ENCODE data around the gene CHRFAM7A. TPM values are rescaled to one million over a fixed set of nuclear protein-coding genes. Genes with fewer than 3 reads are reported as not detected.
"Not testable (repeated sequence)": the region's sequence is repeated elsewhere in the genome, so short reads cannot be mapped to it uniquely, and the experiment has no call there.

Gene CHRFAM7A
- total and polyA plus RNA-seq, 12 donors, result 0.64 to 4.9 (median 1.8) TPM; not detected in 1

DNA sequence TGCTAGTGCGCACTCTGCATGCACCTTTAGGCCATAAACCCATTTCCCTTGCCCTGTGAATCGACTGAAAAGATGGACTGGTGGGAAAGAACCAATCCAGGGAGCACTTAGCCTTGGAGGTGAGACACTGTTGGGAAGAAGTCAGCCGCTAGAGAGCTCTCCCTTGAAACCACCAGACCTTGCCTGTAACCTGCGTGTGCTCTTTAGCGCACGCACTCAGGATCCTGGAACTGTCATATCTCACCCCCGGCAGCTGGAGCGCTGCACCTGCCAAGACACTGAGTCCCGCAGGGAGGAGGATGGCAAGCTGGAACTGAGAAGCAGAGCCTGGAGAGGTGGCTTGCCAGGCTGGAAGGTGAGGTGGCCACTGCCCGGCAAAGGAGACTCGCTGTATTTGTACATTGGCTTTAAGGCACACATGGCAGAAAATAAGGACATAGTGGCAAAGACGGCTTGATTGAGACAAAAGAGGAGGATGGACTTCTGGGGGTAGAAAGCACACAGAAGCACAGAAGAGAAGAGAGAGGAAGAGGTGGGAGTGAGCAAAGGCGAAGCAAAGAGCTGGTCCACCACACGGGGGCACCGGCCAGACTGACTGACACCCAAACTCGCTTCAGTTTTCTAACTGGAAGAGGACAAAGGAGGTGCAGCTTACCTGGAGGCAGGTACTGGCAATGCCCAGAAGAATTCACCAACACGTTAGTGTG, 16.8 kb downstream of the CHRFAM7A start:
- H3K36me3 ChIP-seq (replicated peaks in 1 of 2); H3K27me3 ChIP-seq; intact Hi-C loops (cut with DNase I); DNase-seq; H3K27ac ChIP-seq; H3K4me1 ChIP-seq (replicated peaks in 1 of 2); H3K9me3 ChIP-seq (replicated peaks in 1 of 3); H3K4me3 ChIP-seq: not testable (repeated sequence)
- no CpG with 5 or more reads among the region's 17 CpGs for WGBS, 4 donors

GRCh38 chr15:30375872-30376271, 17.5 kb downstream of the CHRFAM7A start:
- intact Hi-C loops (cut with DNase I), result not testable (repeated sequence)
- 17 to 50% (median 48%) methylated on average over 2 to 4 of the region's 4 CpGs for WGBS, 4 donors

GRCh38 chr15:30374862-30375261, 18.5 kb downstream of the CHRFAM7A start:
- H3K27me3 ChIP-seq; DNase-seq; H3K36me3 ChIP-seq (replicated peaks in 1 of 2); H3K4me1 ChIP-seq (replicated peaks in 1 of 2); intact Hi-C loops (cut with DNase I); H3K9me3 ChIP-seq (replicated peaks in 1 of 3); H3K4me3 ChIP-seq; H3K27ac ChIP-seq: not testable (repeated sequence)
- WGBS, 4 donors, result 71 to 72% methylated on average over 2 to 3 of the region's 10 CpGs; no CpG with 5 or more reads in 2 of the 4 donors

More at GRCh38 chr15:30375872-30376271, 17.5 kb downstream of the CHRFAM7A start:
- H3K4me3 ChIP-seq; H3K27me3 ChIP-seq; H3K9me3 ChIP-seq (replicated peaks in 1 of 3); H3K4me1 ChIP-seq (replicated peaks in 1 of 2); H3K27ac ChIP-seq; H3K36me3 ChIP-seq (replicated peaks in 1 of 2): not testable (repeated sequence)
- peak in 1 of 7 donors; percentile 7 for DNase-seq

DNA sequence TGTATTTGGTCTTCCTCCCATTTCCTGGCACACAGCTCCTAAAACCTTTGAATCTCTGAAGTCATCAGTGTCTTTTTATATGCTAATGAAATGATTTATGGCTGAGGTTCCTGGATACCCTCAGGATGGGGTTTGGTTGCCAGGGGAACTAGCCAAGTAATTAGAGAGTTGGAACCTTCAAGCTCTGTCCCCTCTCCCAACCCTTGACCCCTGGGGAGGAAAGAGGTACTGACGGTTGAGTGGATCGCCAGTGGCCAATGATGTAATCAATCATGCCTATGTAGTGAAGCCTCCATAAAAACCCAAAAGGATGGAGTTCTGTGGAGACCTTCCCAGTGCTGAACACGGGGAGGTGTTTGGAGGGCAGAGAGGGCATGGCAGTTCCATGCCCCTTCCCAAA, 25.1 kb downstream of the CHRFAM7A start:
- WGBS, 4 donors, result no CpG with 5 or more reads among the region's 3 CpGs
- intact Hi-C loops (cut with DNase I); H3K36me3 ChIP-seq (replicated peaks in 1 of 2); H3K4me1 ChIP-seq (replicated peaks in 1 of 2); H3K27me3 ChIP-seq; H3K27ac ChIP-seq; H3K9me3 ChIP-seq (replicated peaks in 1 of 3); H3K4me3 ChIP-seq; DNase-seq: not testable (repeated sequence)

- WGBS, 4 donors, result 89 to 93% (median 90%) methylated on average over 12 to 15 of the region's 17 CpGs
- H3K4me1 ChIP-seq (replicated peaks in 1 of 2); intact Hi-C loops (cut with DNase I); H3K27ac ChIP-seq; H3K9me3 ChIP-seq (replicated peaks in 1 of 3); H3K27me3 ChIP-seq; H3K4me3 ChIP-seq; H3K36me3 ChIP-seq (replicated peaks in 1 of 2): not testable (repeated sequence)
- DNase-seq, result peak in 1 of 7 donors; percentile 8
Measured at GRCh38 chr15:30367246-30367645, 26.1 kb downstream of the CHRFAM7A start.

- 74 to 92% (median 79%) methylated on average over 2 of the region's 5 CpGs; no CpG with 5 or more reads in 1 of the 4 donors for WGBS, 4 donors
- H3K27ac ChIP-seq; H3K4me1 ChIP-seq (replicated peaks in 1 of 2); H3K4me3 ChIP-seq; H3K36me3 ChIP-seq (replicated peaks in 1 of 2); intact Hi-C loops (cut with DNase I); H3K9me3 ChIP-seq (replicated peaks in 1 of 3); H3K27me3 ChIP-seq; DNase-seq: not testable (repeated sequence)
Measured at GRCh38 chr15:30361404-30361803, 31.9 kb downstream of the CHRFAM7A start.

- H3K27ac ChIP-seq; intact Hi-C loops (cut with DNase I); H3K27me3 ChIP-seq; H3K9me3 ChIP-seq (replicated peaks in 1 of 3); H3K4me3 ChIP-seq; H3K36me3 ChIP-seq (replicated peaks in 1 of 2); H3K4me1 ChIP-seq (replicated peaks in 1 of 2); DNase-seq: not testable (repeated sequence)
- no CpG with 5 or more reads among the region's 2 CpGs for WGBS, 4 donors
Measured at GRCh38 chr15:30360990-30361389, 32.4 kb downstream of the CHRFAM7A start.

GRCh38 chr15:30355043-30355442, 38.3 kb downstream of the CHRFAM7A start:
- H3K4me1 ChIP-seq (replicated peaks in 1 of 2); H3K4me3 ChIP-seq; DNase-seq; H3K36me3 ChIP-seq (replicated peaks in 1 of 2); intact Hi-C loops (cut with DNase I); H3K9me3 ChIP-seq (replicated peaks in 1 of 3); H3K27ac ChIP-seq; H3K27me3 ChIP-seq: not testable (repeated sequence)
- WGBS, 4 donors, result 41 to 55% (median 51%) methylated on average over 3 to 5 of the region's 6 CpGs

DNA sequence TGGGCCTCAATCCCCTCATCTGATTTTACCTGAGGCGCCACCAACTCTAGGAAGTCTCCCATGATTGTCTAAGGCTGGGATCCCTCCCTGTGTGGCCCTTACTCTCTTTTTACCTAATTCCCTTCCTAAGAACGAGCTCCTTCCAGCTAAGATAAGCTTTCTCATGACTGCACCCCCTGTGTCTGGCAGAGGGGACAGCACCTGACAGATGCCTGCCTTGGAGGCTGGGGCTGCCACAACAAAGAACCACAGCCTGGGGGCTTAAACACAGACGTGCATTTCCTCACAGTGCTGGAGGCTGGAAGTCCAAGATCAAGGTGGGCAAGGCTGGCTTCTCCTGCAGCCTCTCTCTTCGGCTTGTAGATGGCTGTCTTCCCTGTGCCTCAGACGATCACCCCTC, 43.5 kb downstream of the CHRFAM7A start:
- no CpG with 5 or more reads among the region's 5 CpGs for WGBS, 4 donors

DNA sequence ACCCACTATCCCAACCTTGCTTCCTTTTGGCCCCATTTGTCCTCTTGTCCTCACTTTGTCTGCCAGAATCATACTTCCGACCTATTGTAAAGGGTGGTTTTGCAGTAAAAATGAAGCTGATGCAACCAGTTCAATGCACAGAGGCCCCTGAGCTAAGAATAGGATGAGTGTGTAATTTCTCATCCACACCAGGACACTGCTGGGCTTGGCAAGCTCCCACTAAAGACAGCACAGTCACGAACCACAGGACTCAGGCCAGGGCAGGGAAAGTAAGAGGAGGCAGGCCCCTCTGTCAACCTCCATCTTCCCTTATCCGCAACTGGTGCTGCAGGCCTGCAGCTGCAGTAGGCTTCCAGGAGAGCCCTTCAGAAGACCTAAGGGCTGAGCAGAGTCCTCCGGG, 56.8 kb downstream of the CHRFAM7A start:
- H3K27ac ChIP-seq; H3K4me3 ChIP-seq; H3K9me3 ChIP-seq (replicated peaks in 1 of 3); DNase-seq; intact Hi-C loops (cut with DNase I); H3K27me3 ChIP-seq; H3K36me3 ChIP-seq (replicated peaks in 1 of 2); H3K4me1 ChIP-seq (replicated peaks in 1 of 2): not testable (repeated sequence)
- no CpG with 5 or more reads among the region's 4 CpGs for WGBS, 4 donors

More for the DNA sequence above, 43.5 kb downstream of the CHRFAM7A start:
- H3K27me3 ChIP-seq; H3K4me1 ChIP-seq (replicated peaks in 1 of 2); H3K9me3 ChIP-seq (replicated peaks in 1 of 3); intact Hi-C loops (cut with DNase I); H3K36me3 ChIP-seq (replicated peaks in 1 of 2); DNase-seq; H3K4me3 ChIP-seq; H3K27ac ChIP-seq: not testable (repeated sequence)

DNA sequence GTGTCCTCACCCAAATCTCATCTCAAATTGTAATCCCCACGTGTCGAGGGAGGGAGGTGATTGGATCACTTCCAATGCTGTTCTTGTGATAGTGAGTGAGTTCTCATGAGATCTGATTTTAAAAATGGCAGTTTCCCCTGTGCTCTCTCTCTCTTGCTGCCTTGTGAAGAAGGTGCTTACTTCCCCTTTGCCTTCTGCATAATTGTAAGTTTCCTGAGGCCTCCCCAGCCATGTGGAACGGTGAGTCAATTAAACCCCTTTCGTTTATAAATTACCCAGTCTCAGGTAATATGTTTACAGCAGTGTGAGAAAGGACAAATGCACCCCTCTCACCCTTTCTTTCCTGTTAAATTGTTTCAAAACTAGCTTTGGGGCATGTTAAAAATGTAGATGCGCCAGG, 59.2 kb downstream of the CHRFAM7A start:
- WGBS, 4 donors, result 57 to 73% (median 69%) methylated on average over 2 of the region's 5 CpGs; no CpG with 5 or more reads in 1 of the 4 donors
- H3K27ac ChIP-seq; H3K9me3 ChIP-seq (replicated peaks in 1 of 3); H3K4me1 ChIP-seq (replicated peaks in 1 of 2); intact Hi-C loops (cut with DNase I); DNase-seq; H3K27me3 ChIP-seq; H3K36me3 ChIP-seq (replicated peaks in 1 of 2); H3K4me3 ChIP-seq: not testable (repeated sequence)
